Esophagus squamous epithelium (tissue), 4 donors: ENCODE measurements around the gene CNPY1.
"Not testable (repeated sequence)": the region's sequence is repeated elsewhere in the genome, so short reads cannot be mapped to it uniquely, and the experiment has no call there.

Experiments used
- CTCF ChIP-seq, 6 experiments: fragments of 450-650 bp in 4 of 6; fragments of 200-600 bp in 2 of 6; sonication (generic) in 2 of 6; IDR thresholded peaks; one replicate each; pipeline ENCODE4 v1.5.1; 2016 to 2019; ENCODE audit warnings: antibody characterized with exemption in 6 of 6, mild to moderate bottlenecking in 4 of 6, moderate library complexity in 4 of 6
- POLR2A ChIP-seq, 4 donors: fragments of 450-650 bp; IDR thresholded peaks; one replicate each; pipeline ENCODE4 v1.6.1; 2017; ENCODE audit warnings: antibody characterized with exemption in 4 of 4, mild to moderate bottlenecking in 4 of 4, moderate library complexity in 3 of 4

- TF ChIP-seq POLR2A, CTCF (IDR thresholded peaks at IDR 0.05): not testable (repeated sequence)
Measured at GRCh38 chr7:155562976-155563375, 16.6 kb upstream of the CNPY1 start.
